Testis (tissue), 3 donors: ENCODE results near the gene SLC6A6. TPM values are rescaled to one million over a fixed set of nuclear protein-coding genes. Genes with fewer than 3 reads are reported as not detected.

ENCODE experiments used
- DNase-seq: peaks from one replicate; pipeline ENCODE4 v3.0.0-alpha.2; 2019
- H3K27ac ChIP-seq, 2 donors: fragments of 200-600 bp; sonication (generic); one replicate each; pipeline ENCODE4 v1.5.1; 2019
- H3K27me3 ChIP-seq: fragments of 200-600 bp; sonication (generic); one replicate; pipeline ENCODE4 v1.5.1; 2019
- H3K36me3 ChIP-seq: fragments of 200-600 bp; sonication (generic); one replicate; pipeline ENCODE4 v1.5.1; 2017; ENCODE audit warnings: low read depth; ENCODE audit errors: missing control alignments
- H3K4me1 ChIP-seq: fragments of 200-600 bp; sonication (generic); one replicate; pipeline ENCODE4 v1.5.1; 2019
- H3K4me3 ChIP-seq, 2 donors: fragments of 200-600 bp; sonication (generic); one replicate each; pipeline ENCODE4 v1.5.1; 2017 to 2019
- H3K9me3 ChIP-seq: fragments of 200-600 bp; sonication (generic); one replicate; pipeline ENCODE4 v1.5.1; 2017
- CTCF ChIP-seq, 3 experiments: fragments of 450-650 bp in 2 of 3; fragments of 200-600 bp in 1 of 3; sonication (generic) in 1 of 3; IDR thresholded peaks; one replicate each; pipeline ENCODE4 v1.5.1; 2016 to 2019; ENCODE audit warnings: antibody characterized with exemption in 3 of 3, mild to moderate bottlenecking in 2 of 3, moderate library complexity in 1 of 3
- POLR2A ChIP-seq: fragments of 450-650 bp; IDR thresholded peaks from one replicate; pipeline ENCODE4 v1.6.1; 2017; ENCODE audit warnings: antibody characterized with exemption, mild to moderate bottlenecking, moderate library complexity
- WGBS, 2 donors: methylation state at CpG; one replicate each; pipeline ENCODE4 v1.1.5; 2018; 5-methylcytosine and 5-hydroxymethylcytosine counted together
- intact Hi-C: fragments of 100-400 bp; cut with DNase I; formaldehyde crosslinking; loops from one replicate; pipeline ENCODE4 v1.15.1; 2023; ENCODE audit warnings: low total_unique reads
- polyA plus RNA-seq: library from polyadenylated mRNA; stranded (reverse); fragments of 350-450 nt; fragmentation: Illumina TruSeq; extraction: RNeasy Lipid Tissue Mini Kit (QIAGEN cat#74804); gene quantifications from one replicate; pipeline ENCODE4 v1.2.3, GENCODE V29; 2014; ENCODE audit warnings: low read depth, low replicate concordance; ENCODE audit not compliant: insufficient read depth
- total RNA-seq, 2 donors: library from RNA; depleted of rRNA; stranded (reverse); fragments of >200 nt; gene quantifications; one replicate each; pipeline ENCODE4 v1.2.3, GENCODE V29; 2016

The SLC6A6 gene
- total and polyA plus RNA-seq, 3 donors from 2014 or later, result 9.7 to 14.9 (median 13.7) TPM

GRCh38 chr3:14520149-14520548, 117.7 kb downstream of the SLC6A6 start:
- no peaks in the 10 kb centered on the region for H3K27me3 ChIP-seq
- TF ChIP-seq CTCF (IDR thresholded peaks at IDR 0.05) (no peak), POLR2A (no peak)

GRCh38 chr3:14520967-14521366, 118.6 kb downstream of the SLC6A6 start:
- no peak overlapping the region for H3K4me3 ChIP-seq
- no peak overlapping the region for H3K27ac ChIP-seq
- no peaks in the 10 kb centered on the region for H3K36me3 ChIP-seq
- 92 to 95% methylated on average over 8 of the region's 8 CpGs for WGBS, 2 donors
- no peaks in the 10 kb centered on the region for H3K9me3 ChIP-seq
- TF ChIP-seq CTCF (IDR thresholded peaks at IDR 0.05) (no peak), POLR2A (no peak)
- no peaks in the 10 kb centered on the region for H3K27me3 ChIP-seq
- no peak for DNase-seq
- H3K4me1 ChIP-seq, result peaks cover 6% of the 10 kb centered on the region
- intact Hi-C loops, result no loop called here

More at GRCh38 chr3:14520149-14520548, 117.7 kb downstream of the SLC6A6 start:
- no peaks in the 10 kb centered on the region for H3K9me3 ChIP-seq
- no peak for DNase-seq
- H3K36me3 ChIP-seq, result no peaks in the 10 kb centered on the region
- WGBS, 2 donors, result 91 to 93% methylated on average over 10 to 15 of the region's 15 CpGs
- H3K27ac ChIP-seq, result no peak overlapping the region
- H3K4me1 ChIP-seq, result peaks cover 6% of the 10 kb centered on the region
- H3K4me3 ChIP-seq, result no peak overlapping the region
- intact Hi-C loops, result no loop called here

GRCh38 chr3:14521611-14522010, 119.2 kb downstream of the SLC6A6 start:
- no peaks in the 10 kb centered on the region for H3K36me3 ChIP-seq
- H3K4me1 ChIP-seq, result peaks cover 6% of the 10 kb centered on the region
- intact Hi-C loops, result no loop called here
- no peak for DNase-seq
- no peak overlapping the region for H3K27ac ChIP-seq
- H3K27me3 ChIP-seq, result no peaks in the 10 kb centered on the region
- H3K9me3 ChIP-seq, result no peaks in the 10 kb centered on the region
- no peak overlapping the region for H3K4me3 ChIP-seq
- no peak for TF ChIP-seq POLR2A
- no peak for TF ChIP-seq CTCF (IDR thresholded peaks at IDR 0.05)
- WGBS, 2 donors, result 80 to 81% methylated on average over 5 to 12 of the region's 12 CpGs

- DNase-seq, result peak; percentile 50
- H3K9me3 ChIP-seq, result no peaks in the 10 kb centered on the region
- intact Hi-C loops, result no loop called here
- TF ChIP-seq POLR2A, result no peak
- TF ChIP-seq CTCF (IDR thresholded peaks at IDR 0.05), result no peak
- no peak overlapping the region for H3K4me3 ChIP-seq
- peak overlapping the region; percentile 34 to 74 for H3K27ac ChIP-seq
- H3K4me1 ChIP-seq, result peaks cover 6% of the 10 kb centered on the region
- no peaks in the 10 kb centered on the region for H3K27me3 ChIP-seq
- WGBS, 2 donors, result 45 to 52% methylated on average over 7 to 16 of the region's 16 CpGs
- no peaks in the 10 kb centered on the region for H3K36me3 ChIP-seq
These were observed 119.8 kb downstream of the SLC6A6 start for GRCh38 chr3:14522129-14522691.

- TF ChIP-seq POLR2A (no peak), CTCF (IDR thresholded peaks at IDR 0.05) (no peak)
- no peak for DNase-seq
- intact Hi-C loops, result no loop called here
- peak overlapping the region; percentile 34 to 74 for H3K27ac ChIP-seq
- H3K4me1 ChIP-seq, result peaks cover 6% of the 10 kb centered on the region
- H3K9me3 ChIP-seq, result no peaks in the 10 kb centered on the region
- H3K4me3 ChIP-seq, result no peak overlapping the region
- no peaks in the 10 kb centered on the region for H3K36me3 ChIP-seq
- 77 to 87% methylated on average over 4 to 12 of the region's 12 CpGs for WGBS, 2 donors
- no peaks in the 10 kb centered on the region for H3K27me3 ChIP-seq
These were observed 120.4 kb downstream of the SLC6A6 start for GRCh38 chr3:14522768-14523167.
